Urinary bladder (tissue), 4 donors: ENCODE measurements around the gene ABHD3. TPM values are rescaled to one million over a fixed set of nuclear protein-coding genes. Genes with fewer than 3 reads are reported as not detected.
A peak's percentile ranks its signal among the peaks of the same experiment; 100 is the strongest.
"Not testable (repeated sequence)": the region's sequence is repeated elsewhere in the genome, so short reads cannot be mapped to it uniquely, and the experiment has no call there.

Source experiments
- DNase-seq: peaks from one replicate; pipeline ENCODE4 v3.0.0-alpha.2; 2015; ENCODE audit errors: extremely low spot score
- H3K27ac ChIP-seq: one replicate; pipeline ENCODE4 v1.5.1; 2013; ENCODE audit warnings: low read depth, mild to moderate bottlenecking, moderate library complexity
- H3K36me3 ChIP-seq: one replicate; pipeline ENCODE4 v1.6.1; 2013; ENCODE audit warnings: mild to moderate bottlenecking, moderate library complexity; ENCODE audit not compliant: insufficient read depth
- H3K4me1 ChIP-seq: one replicate; pipeline ENCODE4 v1.6.1; 2013; ENCODE audit warnings: mild to moderate bottlenecking, moderate library complexity; ENCODE audit not compliant: insufficient read depth
- H3K4me3 ChIP-seq: one replicate; pipeline ENCODE4 v1.5.1; 2013; ENCODE audit warnings: low read depth, low read length
- WGBS: extraction: QIAGEN DNeasy Blood & Tissue Kit; methylation state at CpG from one replicate; pipeline ENCODE4 v1.1.7; 2013; 5-methylcytosine and 5-hydroxymethylcytosine counted together
- polyA plus RNA-seq: library from polyadenylated mRNA; stranded (reverse); fragments of 200-250 nt; gene quantifications from one replicate; pipeline ENCODE4 v1.2.3, GENCODE V29; 2013
- total RNA-seq: library from RNA; depleted of rRNA; stranded (reverse); fragments of >200 nt; gene quantifications from one replicate; pipeline ENCODE4 v1.2.3, GENCODE V29; 2014
- donor health status: healthy with polysubstance abuse.
- donor health status: healthy.

The ABHD3 gene, protein sequence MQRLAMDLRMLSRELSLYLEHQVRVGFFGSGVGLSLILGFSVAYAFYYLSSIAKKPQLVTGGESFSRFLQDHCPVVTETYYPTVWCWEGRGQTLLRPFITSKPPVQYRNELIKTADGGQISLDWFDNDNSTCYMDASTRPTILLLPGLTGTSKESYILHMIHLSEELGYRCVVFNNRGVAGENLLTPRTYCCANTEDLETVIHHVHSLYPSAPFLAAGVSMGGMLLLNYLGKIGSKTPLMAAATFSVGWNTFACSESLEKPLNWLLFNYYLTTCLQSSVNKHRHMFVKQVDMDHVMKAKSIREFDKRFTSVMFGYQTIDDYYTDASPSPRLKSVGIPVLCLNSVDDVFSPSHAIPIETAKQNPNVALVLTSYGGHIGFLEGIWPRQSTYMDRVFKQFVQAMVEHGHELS
- total RNA-seq = 21.4 TPM
- 14.2 TPM for polyA plus RNA-seq

- peak within 1 kb of the TSS; percentile 66 for H3K27ac ChIP-seq
- peaks cover 4% of the 10 kb centered on the region for H3K36me3 ChIP-seq
- DNase-seq = peak; percentile 68
- H3K4me1 ChIP-seq = peaks cover 1% of the 10 kb centered on the region
- WGBS = 3% methylated on average over 60 of the region's 60 CpGs
- peak within 1 kb of the TSS; percentile 88 for H3K4me3 ChIP-seq
Measured at GRCh38 chr18:21704603-21705364, at the start of gene ABHD3. Gene ABHD3, minus strand, starts transcription at chr18:21704774. Its CDS starts 109 bp downstream, at chr18:21704665.

- Histone ChIP-seq H3K36me3 (no peaks in the 10 kb centered on the region), H3K27ac (no peak overlapping the region), H3K4me3 (no peak overlapping the region), H3K4me1 (no peaks in the 10 kb centered on the region)
- WGBS = 84% methylated on average over 2 of the region's 2 CpGs
- no peak for DNase-seq
Measured at GRCh38 chr18:21747764-21748693, 43.5 kb upstream of the ABHD3 start.

- H3K4me3 ChIP-seq = no peak overlapping the region
- DNase-seq = no peak
- no peak overlapping the region for H3K27ac ChIP-seq
- WGBS = 70% methylated on average over 2 of the region's 2 CpGs
- H3K4me1 ChIP-seq = no peaks in the 10 kb centered on the region
- no peaks in the 10 kb centered on the region for H3K36me3 ChIP-seq
Measured at GRCh38 chr18:21747268-21747667, 42.7 kb upstream of the ABHD3 start.

DNA sequence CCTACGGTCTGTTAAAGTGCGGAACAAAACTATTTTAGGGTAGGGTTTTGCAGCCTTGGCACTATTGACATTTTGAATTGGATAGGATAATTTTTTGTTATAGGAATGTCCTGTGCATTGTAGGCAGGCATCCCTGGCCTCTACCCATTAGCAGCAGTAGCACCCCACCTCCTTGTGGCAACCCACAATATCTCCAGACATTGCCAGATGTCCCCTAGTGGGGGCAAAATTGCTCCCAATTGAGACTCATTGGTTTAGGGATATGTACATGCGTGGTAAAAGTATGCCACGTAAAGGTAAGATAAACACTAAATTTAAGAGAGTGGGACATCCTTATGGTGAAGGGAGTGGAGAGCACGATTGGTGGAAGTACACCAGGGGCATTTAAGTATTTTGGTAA, 40.7 kb upstream of the ABHD3 start:
- Histone ChIP-seq H3K36me3 (no peaks in the 10 kb centered on the region), H3K27ac (no peak overlapping the region), H3K4me3 (no peak overlapping the region), H3K4me1 (no peaks in the 10 kb centered on the region)
- no peak for DNase-seq
- 77% methylated on average over 5 of the region's 5 CpGs for WGBS

- Histone ChIP-seq H3K4me3 (no peak overlapping the region), H3K4me1 (no peaks in the 10 kb centered on the region), H3K36me3 (no peaks in the 10 kb centered on the region), H3K27ac (no peak overlapping the region)
- no peak for DNase-seq
- 79% methylated on average over 7 of the region's 7 CpGs for WGBS
Measured at GRCh38 chr18:21743166-21743832, 38.7 kb upstream of the ABHD3 start.

GRCh38 chr18:21742315-21742687, 37.7 kb upstream of the ABHD3 start:
- Histone ChIP-seq H3K4me1 (no peaks in the 10 kb centered on the region), H3K27ac (no peak overlapping the region), H3K36me3 (no peaks in the 10 kb centered on the region), H3K4me3 (peak overlapping the region; percentile 93)
- 57% methylated on average over 5 of the region's 5 CpGs for WGBS
- DNase-seq = no peak

GRCh38 chr18:21741562-21742314, 37.2 kb upstream of the ABHD3 start:
- peak overlapping the region; percentile 93 for H3K4me3 ChIP-seq
- DNase-seq = no peak
- WGBS = under 1% methylated on average over 49 of the region's 49 CpGs
- H3K36me3 ChIP-seq = no peaks in the 10 kb centered on the region
- no peaks in the 10 kb centered on the region for H3K4me1 ChIP-seq
- peak overlapping the region; percentile 86 for H3K27ac ChIP-seq

DNA sequence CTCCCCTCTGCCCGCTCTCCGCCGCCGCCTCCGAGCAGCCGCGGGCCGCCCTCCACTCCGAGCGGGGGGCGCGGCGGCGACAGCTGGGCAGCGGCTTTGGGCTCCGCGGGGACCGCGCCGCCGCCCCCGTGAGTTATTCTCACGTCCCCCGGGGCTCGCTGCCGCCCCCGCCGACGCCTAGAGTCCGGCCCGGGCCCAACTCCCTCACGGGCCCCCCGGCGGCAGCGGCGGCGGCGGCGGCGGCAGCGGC, 36.7 kb upstream of the ABHD3 start:
- peak overlapping the region; percentile 93 for H3K4me3 ChIP-seq
- DNase-seq = no peak
- no peaks in the 10 kb centered on the region for H3K4me1 ChIP-seq
- peak overlapping the region; percentile 86 for H3K27ac ChIP-seq
- H3K36me3 ChIP-seq = no peaks in the 10 kb centered on the region
- WGBS = under 1% methylated on average over 41 of the region's 41 CpGs

GRCh38 chr18:21740538-21741311, 36.2 kb upstream of the ABHD3 start, which contains the start of gene MIB1:
Gene MIB1, plus strand, starts transcription at chr18:21740792. Its CDS starts 792 bp downstream, at chr18:21741584.
- peak within 1 kb of the TSS; percentile 86 for H3K27ac ChIP-seq
- under 1% methylated on average over 75 of the region's 76 CpGs for WGBS
- no peaks in the 10 kb centered on the region for H3K36me3 ChIP-seq
- peak; percentile 97 for DNase-seq
- peak within 1 kb of the TSS; percentile 93 for H3K4me3 ChIP-seq
- no peaks in the 10 kb centered on the region for H3K4me1 ChIP-seq

DNA sequence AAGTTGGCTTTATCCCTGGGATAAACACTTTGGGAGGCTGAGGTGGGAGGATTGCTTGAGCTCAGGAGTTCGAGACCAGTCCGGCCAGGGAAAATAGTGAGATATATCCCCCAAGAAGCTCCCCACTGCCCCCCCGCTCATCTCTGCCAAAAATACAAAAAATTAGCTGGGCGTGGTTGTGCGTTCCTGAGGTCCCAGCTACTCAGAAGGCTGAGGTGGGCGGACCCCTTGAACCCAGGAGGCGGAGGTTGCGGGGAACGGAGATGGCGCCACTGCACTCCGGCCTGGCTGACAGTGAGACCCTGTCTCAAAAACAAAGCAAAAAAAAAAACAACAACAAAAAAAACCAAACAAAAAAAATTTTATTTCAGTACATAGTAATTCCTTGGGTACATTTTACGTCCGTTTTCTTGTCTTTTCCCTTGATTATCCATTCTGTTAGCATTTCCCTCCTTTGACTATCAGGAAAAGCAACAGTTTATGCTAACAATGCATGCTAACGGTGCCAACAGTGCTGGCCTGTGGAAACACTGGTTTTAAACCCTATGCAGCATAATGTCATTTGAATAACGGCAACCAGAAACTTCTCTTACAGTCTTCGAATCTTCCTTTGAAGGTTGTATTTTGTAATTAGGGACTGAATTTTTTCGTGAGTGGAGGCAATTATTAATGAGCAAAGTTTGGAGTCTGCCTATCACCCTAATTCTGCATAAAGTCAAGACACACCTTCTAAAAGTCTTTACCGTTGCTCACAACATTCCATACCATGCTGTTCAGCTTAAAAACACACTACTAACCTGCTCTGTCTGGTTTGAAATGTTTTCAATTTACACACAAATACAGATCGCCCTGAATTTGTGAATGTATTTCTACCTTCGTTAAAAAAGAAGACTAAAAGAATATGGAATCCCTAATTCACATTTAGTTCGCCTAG, 35.3 kb upstream of the ABHD3 start:
- DNase-seq = no peak
- WGBS = 29% methylated on average over 21 of the region's 21 CpGs
- no peak overlapping the region for H3K27ac ChIP-seq

DNA sequence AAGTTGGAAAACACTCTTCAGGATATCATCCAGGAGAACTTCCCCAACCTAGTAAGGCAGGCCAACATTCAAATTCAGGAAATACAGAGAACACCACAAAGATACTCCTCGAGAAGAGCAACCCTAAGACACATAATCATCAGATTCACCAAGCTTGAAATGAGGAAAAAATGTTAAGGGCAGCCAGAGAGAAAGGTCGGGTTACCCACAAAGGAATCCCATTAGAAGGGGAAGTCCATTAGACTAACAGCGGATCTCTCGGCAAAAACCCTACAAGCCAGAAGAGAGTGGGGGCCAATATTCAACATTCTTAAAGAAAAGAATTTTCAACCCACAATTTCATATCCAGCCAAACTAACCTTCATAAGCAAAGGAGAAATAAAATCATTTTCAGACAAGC, 32.4 kb upstream of the ABHD3 start:
- not testable (repeated sequence) for H3K27ac ChIP-seq, H3K36me3 ChIP-seq, H3K4me3 ChIP-seq, H3K4me1 ChIP-seq, DNase-seq
- 95% methylated on average over 4 of the region's 4 CpGs for WGBS

More for the DNA sequence above, 35.3 kb upstream of the ABHD3 start:
- Histone ChIP-seq H3K4me1 (no peaks in the 10 kb centered on the region), H3K4me3 (no peak overlapping the region), H3K36me3 (no peaks in the 10 kb centered on the region)
